Esophagus squamous epithelium (tissue), 5 donors: ENCODE measurements around the gene NTMT1. TPM values are rescaled to one million over a fixed set of nuclear protein-coding genes. Genes with fewer than 3 reads are reported as not detected.

ENCODE experiments used
- DNase-seq: peaks from one replicate; lab custom pipeline; 2025; lab: John Stamatoyannopoulos, UW
- H3K27ac ChIP-seq, 4 donors: fragments of 200-600 bp; sonication (generic); one replicate each; pipeline ENCODE4 v1.5.1; 2016 to 2019; ENCODE audit warnings: mild to moderate bottlenecking in 1 of 4
- H3K27me3 ChIP-seq, 4 donors: fragments of 200-600 bp; sonication (generic); 1 replicate in 3 of 4; 2 replicates in 1 of 4; pipeline versions ENCODE4 v1.5.1 to v1.6.0; 2017 to 2021; ENCODE audit warnings: antibody characterized with exemption in 1 of 4
- H3K36me3 ChIP-seq, 3 donors: fragments of 200-600 bp; sonication (generic); one replicate each; pipeline ENCODE4 v1.5.1; 2016 to 2019
- H3K4me1 ChIP-seq, 3 donors: fragments of 200-600 bp; sonication (generic); one replicate each; pipeline ENCODE4 v1.5.1; 2017 to 2019
- H3K4me3 ChIP-seq, 4 donors: fragments of 200-600 bp; sonication (generic); 1 replicate in 3 of 4; 2 replicates in 1 of 4; pipeline ENCODE4 v1.5.1; 2016 to 2019; ENCODE audit warnings: mild to moderate bottlenecking in 2 of 4, moderate library complexity in 1 of 4
- H3K9me3 ChIP-seq, 3 donors: fragments of 200-600 bp; sonication (generic); one replicate each; pipeline ENCODE4 v1.5.1; 2016 to 2019
- POLR2A ChIP-seq, 4 donors: fragments of 450-650 bp; IDR thresholded peaks; one replicate each; pipeline ENCODE4 v1.6.1; 2017; ENCODE audit warnings: antibody characterized with exemption in 4 of 4, mild to moderate bottlenecking in 4 of 4, moderate library complexity in 3 of 4
- WGBS, 2 donors: methylation state at CpG; one replicate each; pipeline ENCODE4 v1.1.5; 2018; 5-methylcytosine and 5-hydroxymethylcytosine counted together
- intact Hi-C: fragments of 100-400 bp; cut with DNase I; formaldehyde crosslinking; loops from one replicate; pipeline ENCODE4 v1.15.0; 2022
- total RNA-seq, 4 donors: library from RNA; depleted of rRNA; stranded (reverse); fragments of >200 nt; gene quantifications; one replicate each; pipeline ENCODE4 v1.1.0, GENCODE V29; 2016
- TF ChIP-seq, protein P1 (sequence below), 6 experiments: fragments of 450-650 bp in 4 of 6; fragments of 200-600 bp in 2 of 6; sonication (generic) in 2 of 6; IDR thresholded peaks; one replicate each; pipeline ENCODE4 v1.5.1; 2016 to 2019; ENCODE audit warnings: antibody characterized with exemption in 6 of 6, mild to moderate bottlenecking in 4 of 6, moderate library complexity in 4 of 6
- donor health status: DM: yes; HTN: yes; CAD: no.

NTMT1 gene
- total RNA-seq, 4 donors from 2014 or later: 14.0 to 17.6 (median 16.0) TPM

DNA sequence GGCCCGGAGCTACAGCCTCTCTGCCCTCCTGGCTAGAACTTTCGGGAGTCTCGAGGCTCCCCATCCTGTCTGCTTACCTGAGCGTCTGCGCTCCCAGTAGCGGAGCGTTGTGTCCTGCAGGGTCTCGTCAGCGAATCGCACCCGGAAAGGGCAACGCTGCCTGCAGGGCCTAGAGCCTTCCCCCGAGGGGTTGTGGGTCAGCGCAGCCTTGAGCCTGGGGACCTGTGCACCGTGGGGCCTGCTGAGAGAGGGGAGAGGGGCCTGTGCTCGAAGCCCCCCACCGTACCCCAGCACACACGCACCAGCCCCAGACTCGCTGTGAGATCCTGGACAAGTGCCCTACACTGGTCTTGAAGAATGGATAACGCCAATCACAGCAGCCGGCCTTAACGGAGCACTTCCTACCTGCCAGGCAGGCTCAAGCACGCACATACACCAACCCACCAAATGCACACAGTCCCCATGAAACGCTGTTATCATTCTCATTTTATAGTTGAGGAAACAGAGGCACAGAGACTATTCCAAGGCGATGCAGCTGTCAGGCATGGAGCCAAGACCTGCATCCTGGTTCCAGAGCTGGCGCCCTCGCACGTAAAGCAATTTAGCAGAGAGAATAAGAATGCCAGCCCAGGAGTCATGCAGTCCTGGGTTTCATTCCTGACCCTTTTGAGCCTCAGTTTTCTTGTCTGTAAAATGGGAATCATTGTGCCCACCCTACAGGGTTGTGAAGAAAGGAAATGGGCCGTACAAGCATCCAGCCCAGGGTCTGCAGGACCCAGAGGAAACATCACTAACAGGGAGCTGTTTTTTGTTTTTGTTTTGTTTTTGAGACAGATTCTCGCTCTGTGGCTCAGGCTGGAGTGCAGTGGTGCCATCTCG is 10.3 kb upstream of the NTMT1 start:
- 43 to 59% methylated on average over 7 to 15 of the region's 31 CpGs for WGBS, 2 donors

DNA sequence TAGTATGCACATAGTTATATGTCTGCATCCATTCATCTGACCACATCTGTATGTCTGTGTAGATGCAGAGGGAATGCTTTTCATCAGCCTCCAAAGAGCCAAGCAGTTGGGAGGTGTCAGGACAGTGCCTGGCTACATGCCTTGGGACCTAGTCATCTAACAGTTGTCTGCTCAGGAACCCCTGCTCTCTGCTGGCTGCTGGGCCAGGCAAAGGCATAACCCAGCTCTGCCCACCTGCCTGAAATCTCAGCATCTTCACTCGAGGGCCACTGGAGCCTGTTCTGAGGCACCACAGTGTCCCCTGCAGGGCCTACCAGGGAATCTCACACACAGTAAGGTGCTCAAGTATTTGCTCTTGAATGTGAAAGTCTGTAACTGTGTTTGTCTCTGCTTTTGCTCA is 8.8 kb upstream of the NTMT1 start:
- intact Hi-C loops: no loop called here
- H3K36me3 ChIP-seq: no peaks in the 10 kb centered on the region
- TF ChIP-seq, protein P1, sequence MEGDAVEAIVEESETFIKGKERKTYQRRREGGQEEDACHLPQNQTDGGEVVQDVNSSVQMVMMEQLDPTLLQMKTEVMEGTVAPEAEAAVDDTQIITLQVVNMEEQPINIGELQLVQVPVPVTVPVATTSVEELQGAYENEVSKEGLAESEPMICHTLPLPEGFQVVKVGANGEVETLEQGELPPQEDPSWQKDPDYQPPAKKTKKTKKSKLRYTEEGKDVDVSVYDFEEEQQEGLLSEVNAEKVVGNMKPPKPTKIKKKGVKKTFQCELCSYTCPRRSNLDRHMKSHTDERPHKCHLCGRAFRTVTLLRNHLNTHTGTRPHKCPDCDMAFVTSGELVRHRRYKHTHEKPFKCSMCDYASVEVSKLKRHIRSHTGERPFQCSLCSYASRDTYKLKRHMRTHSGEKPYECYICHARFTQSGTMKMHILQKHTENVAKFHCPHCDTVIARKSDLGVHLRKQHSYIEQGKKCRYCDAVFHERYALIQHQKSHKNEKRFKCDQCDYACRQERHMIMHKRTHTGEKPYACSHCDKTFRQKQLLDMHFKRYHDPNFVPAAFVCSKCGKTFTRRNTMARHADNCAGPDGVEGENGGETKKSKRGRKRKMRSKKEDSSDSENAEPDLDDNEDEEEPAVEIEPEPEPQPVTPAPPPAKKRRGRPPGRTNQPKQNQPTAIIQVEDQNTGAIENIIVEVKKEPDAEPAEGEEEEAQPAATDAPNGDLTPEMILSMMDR (IDR thresholded peaks at IDR 0.05): peak in 4 of 6 experiments; percentile 4 to 56 (median 17)
- TF ChIP-seq POLR2A (IDR thresholded peaks at IDR 0.05): no peak
- H3K4me1 ChIP-seq: peaks cover 6 to 15% (median 12%) of the 10 kb centered on the region in 3 donors
- no peak overlapping the region for H3K27ac ChIP-seq
- no peaks in the 10 kb centered on the region for H3K9me3 ChIP-seq
- WGBS, 2 donors: 0 to 17% methylated on average over 1 of the region's 1 CpG
- DNase-seq: no peak
- peaks cover 0 to 46% (median 0%) of the 10 kb centered on the region in 4 donors for H3K27me3 ChIP-seq
- no peak overlapping the region for H3K4me3 ChIP-seq

More for the DNA sequence above, 10.3 kb upstream of the NTMT1 start:
- no peaks in the 10 kb centered on the region for H3K36me3 ChIP-seq
- no peaks in the 10 kb centered on the region for H3K9me3 ChIP-seq
- H3K4me1 ChIP-seq: peaks cover 12 to 24% (median 20%) of the 10 kb centered on the region in 3 donors
- intact Hi-C loops: no loop called here
- DNase-seq: no peak
- no peak overlapping the region for H3K27ac ChIP-seq
- H3K4me3 ChIP-seq: no peak overlapping the region
- TF ChIP-seq, protein P1 (IDR thresholded peaks at IDR 0.05): no peak
- TF ChIP-seq POLR2A (IDR thresholded peaks at IDR 0.05): no peak
- H3K27me3 ChIP-seq: peaks cover 0 to 39% (median 0%) of the 10 kb centered on the region in 4 donors

DNA sequence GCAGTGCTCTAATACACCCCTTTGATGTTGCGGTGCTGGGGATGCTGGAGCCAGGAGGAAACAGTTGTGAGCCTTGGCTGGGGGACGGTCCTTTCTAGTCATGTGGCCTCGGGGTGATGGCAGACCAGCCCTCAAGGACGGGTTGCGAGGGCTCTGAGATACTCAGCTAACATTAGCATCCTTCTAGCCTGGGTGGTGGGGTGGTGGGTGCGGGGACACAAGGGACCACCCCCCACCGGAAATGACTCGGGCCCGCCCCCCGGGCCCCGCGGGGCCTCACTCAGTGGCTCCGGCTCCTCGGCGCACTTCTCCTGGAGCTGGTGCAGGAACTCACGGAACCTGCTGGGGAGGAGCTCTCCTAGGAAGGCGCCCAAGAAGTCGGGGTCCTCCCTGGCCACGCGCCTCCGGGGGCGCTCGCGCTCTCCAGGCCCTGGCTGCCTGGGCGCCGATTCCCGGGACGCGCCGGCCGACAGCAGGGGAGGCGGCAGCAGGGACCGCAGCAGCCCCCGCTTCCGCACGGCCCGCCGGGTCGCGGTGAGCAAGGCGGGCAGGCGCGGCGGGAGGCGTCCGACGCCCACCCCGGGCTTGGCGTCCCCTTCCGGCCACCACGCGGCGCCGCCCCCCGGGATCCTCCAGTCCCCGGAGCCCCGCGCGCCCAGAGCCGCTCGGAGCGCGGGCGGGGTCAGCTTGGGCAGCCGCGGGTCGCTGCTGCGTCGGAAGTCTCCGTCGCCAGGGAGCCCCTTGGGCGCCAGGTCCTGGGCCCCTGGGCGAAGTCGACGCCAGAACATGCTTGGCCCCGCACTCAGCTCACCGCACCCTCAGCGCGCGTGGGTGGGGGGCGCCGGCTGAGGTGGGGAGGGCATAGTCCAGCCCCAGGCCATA is 5.9 kb upstream of the NTMT1 start:
- Histone ChIP-seq H3K4me3 (peak overlapping the region; percentile 39 to 66 (median 52)), H3K27ac (peak overlapping the region in 3 of 4 donors; percentile 0 to 45 (median 30)), H3K27me3 (peaks cover 0 to 29% (median 0%) of the 10 kb centered on the region in 4 donors), H3K4me1 (peaks cover 6 to 27% (median 12%) of the 10 kb centered on the region in 3 donors), H3K9me3 (no peaks in the 10 kb centered on the region), H3K36me3 (no peaks in the 10 kb centered on the region)
- intact Hi-C loops: no loop called here
- WGBS, 2 donors: 0% methylated on average over 2 of the region's 82 CpGs; no CpG with 5 or more reads in 1 of the 2 donors
- TF ChIP-seq, protein P1 (IDR thresholded peaks at IDR 0.05): peak in 1 of 6 experiments; percentile 7
- TF ChIP-seq POLR2A (IDR thresholded peaks at IDR 0.05): no peak
- no peak for DNase-seq

DNA sequence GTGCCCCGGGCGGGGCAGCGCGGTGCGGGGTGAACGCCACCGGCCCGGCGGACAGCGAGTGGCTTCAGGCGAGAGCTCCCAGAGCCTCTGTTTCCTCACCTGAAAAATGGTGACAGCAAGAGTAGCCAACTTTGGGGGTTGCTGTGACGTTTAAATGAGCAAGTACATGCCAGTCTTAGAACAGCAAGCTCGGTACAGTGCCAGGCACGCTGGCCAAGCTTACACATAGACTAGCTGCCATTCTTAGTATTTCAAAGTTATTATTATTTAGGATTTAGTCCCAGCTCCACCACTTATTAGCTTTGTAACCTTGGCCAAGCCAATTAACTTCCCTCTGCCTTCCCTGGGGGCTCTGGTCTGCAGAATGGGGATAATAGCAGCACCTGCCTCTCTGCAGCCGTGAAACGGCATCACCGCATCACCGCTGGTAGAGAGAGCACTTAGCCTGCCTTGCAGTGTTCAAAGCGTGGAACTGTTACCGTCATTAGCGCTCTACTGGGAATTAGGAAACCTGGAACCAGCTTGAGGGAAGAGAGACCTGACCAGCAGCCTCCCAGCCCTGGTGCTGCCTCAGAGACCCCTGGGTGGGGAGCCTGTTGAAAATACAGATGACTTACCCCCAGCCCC is 5.2 kb upstream of the NTMT1 start, which contains the start of gene C9orf50:
C9orf50 (minus strand) TSS at position 433 of the 627 bp plus-strand sequence. CDS start 527 bp downstream, outside the sequence.
- DNase-seq: no peak
- no peaks in the 10 kb centered on the region for H3K9me3 ChIP-seq
- WGBS, 2 donors: 17 to 47% methylated on average over 8 to 11 of the region's 21 CpGs
- H3K27me3 ChIP-seq: peaks cover 0 to 24% (median 0%) of the 10 kb centered on the region in 4 donors
- H3K4me3 ChIP-seq: peak within 1 kb of the TSS; percentile 39 to 66 (median 52)
- H3K36me3 ChIP-seq: no peaks in the 10 kb centered on the region
- TF ChIP-seq, protein P1 (IDR thresholded peaks at IDR 0.05): no peak
- TF ChIP-seq POLR2A (IDR thresholded peaks at IDR 0.05): no peak
- intact Hi-C loops: no loop called here
- peaks cover 11 to 34% (median 12%) of the 10 kb centered on the region in 3 donors for H3K4me1 ChIP-seq
- peak within 1 kb of the TSS in 3 of 4 donors; percentile 0 to 45 (median 30) for H3K27ac ChIP-seq
